ENCODE data around the gene GUCY1B1. TPM values are rescaled to one million over a fixed set of nuclear protein-coding genes. Genes with fewer than 3 reads are reported as not detected.

Gene GUCY1B1
- total and polyA plus RNA-seq, 9 of the 15 experiments (the other 6 are each of a cell fraction or from before 2014, with no cell fraction given), result not detected

- TF ChIP-seq, protein P1, sequence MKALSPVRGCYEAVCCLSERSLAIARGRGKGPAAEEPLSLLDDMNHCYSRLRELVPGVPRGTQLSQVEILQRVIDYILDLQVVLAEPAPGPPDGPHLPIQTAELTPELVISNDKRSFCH (CRISPR knock-in tag; IDR thresholded peaks at IDR 0.05), result no peak
- TF ChIP-seq, protein P1 (tag; IDR thresholded peaks at IDR 0.05), result no peak
- TF ChIP-seq MAFG (tag; conservative IDR thresholded peaks at IDR 0.05), result no peak
Observed at GRCh38 chr4:155780775-155781174, 22.0 kb downstream of the GUCY1B1 start (continued).

DNA sequence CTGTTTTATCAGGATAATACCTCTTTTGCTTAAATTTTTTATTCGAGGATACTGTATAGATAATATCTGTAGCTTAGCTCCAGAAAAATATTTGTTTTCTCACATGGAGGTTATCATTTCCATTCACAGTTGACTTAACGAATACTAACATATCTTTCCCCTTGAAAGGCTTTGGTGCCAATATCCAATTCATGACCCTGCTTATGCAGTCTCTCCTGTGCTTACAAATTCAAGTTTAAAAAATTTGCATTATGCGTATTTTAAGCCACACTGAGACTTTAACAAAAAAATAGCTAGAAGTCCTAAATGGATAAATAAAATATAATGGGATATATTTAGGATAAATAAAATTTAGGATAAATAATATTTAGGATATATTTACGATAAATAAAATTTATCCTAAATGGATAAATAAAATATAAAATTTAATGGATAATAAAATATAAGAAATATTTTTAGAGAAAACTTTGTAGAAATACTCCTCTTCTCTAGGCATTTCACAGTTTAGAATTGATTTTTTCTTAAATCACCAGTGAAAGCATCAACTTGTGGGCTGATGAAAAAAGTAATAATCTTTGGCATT lies 22.5 kb downstream of the GUCY1B1 start:
- DNase-seq (ENCODE audit: extremely low read depth in 1 of 4, low spot score in 3 of 4) (no peak), FAIRE-seq (no peak), ATAC-seq (no peak)
- ChIA-PET POLR2A (interaction anchor here (0.5 kb wide), 1 partner anchor 16 kb away, joined by 3 read pairs; no protein-coding TSS in a partner anchor), CTCF (ENCODE audit: low intra/inter-chr PET ratio) (no interaction called here)
- intact Hi-C loops (cut with micrococcal nuclease) (no loop called here), in situ Hi-C loops (cut with MboI) (no loop called here)
- no peaks in the 10 kb centered on the region for H3K4me1 ChIP-seq (replicated peaks in 1 of 2; ENCODE audit: control insufficient read depth in 2 of 2, insufficient read depth in 2 of 2, low read length in 2 of 2)
- H3K9me3 ChIP-seq (replicated peaks; ENCODE audit: control insufficient read depth, insufficient read depth, low read depth, low read length), result no peaks in the 10 kb centered on the region
- no peak overlapping the region for H3K27ac ChIP-seq (ENCODE audit: extremely low read depth, low read depth, low read length)
- H2AFZ ChIP-seq (ENCODE audit: low read depth, low read length), result no peak overlapping the region
- WGBS (ENCODE audit: insufficient coverage, low coverage, missing lambda C conversion rate), result 1% methylated on average over 4 of the region's 4 CpGs
- H3K4me2 ChIP-seq (ENCODE audit: insufficient read depth, low read length), result no peak overlapping the region
- no peaks in the 10 kb centered on the region for H3K36me3 ChIP-seq (ENCODE audit: control insufficient read depth, insufficient read depth, low read length)
- H3K9me1 ChIP-seq (ENCODE audit: control insufficient read depth, insufficient read depth, low read length), result no peaks in the 10 kb centered on the region
- H3K27me3 ChIP-seq (ENCODE audit: control insufficient read depth in 2 of 2, insufficient read depth in 2 of 2, low read length in 2 of 2), result no peaks in the 10 kb centered on the region
- H3K4me3 ChIP-seq, result no peak overlapping the region
- H3K9ac ChIP-seq (ENCODE audit: insufficient read depth in 1 of 2, low read depth in 2 of 2, low read length in 2 of 2), result no peak overlapping the region
- TF ChIP-seq CTBP1 (IDR thresholded peaks at IDR 0.05; ENCODE audit: borderline replicate concordance), result no peak
- no peak for TF ChIP-seq ZNF785 (CRISPR knock-in tag; IDR thresholded peaks at IDR 0.05)
- no peak for TF ChIP-seq CBFA2T3 (IDR thresholded peaks at IDR 0.05)
- no peak for TF ChIP-seq BMI1 (IDR thresholded peaks at IDR 0.05; ENCODE audit: low read length)
- no peak for TF ChIP-seq FOXP1 (CRISPR knock-in tag; IDR thresholded peaks at IDR 0.05)
- TF ChIP-seq, protein P2, sequence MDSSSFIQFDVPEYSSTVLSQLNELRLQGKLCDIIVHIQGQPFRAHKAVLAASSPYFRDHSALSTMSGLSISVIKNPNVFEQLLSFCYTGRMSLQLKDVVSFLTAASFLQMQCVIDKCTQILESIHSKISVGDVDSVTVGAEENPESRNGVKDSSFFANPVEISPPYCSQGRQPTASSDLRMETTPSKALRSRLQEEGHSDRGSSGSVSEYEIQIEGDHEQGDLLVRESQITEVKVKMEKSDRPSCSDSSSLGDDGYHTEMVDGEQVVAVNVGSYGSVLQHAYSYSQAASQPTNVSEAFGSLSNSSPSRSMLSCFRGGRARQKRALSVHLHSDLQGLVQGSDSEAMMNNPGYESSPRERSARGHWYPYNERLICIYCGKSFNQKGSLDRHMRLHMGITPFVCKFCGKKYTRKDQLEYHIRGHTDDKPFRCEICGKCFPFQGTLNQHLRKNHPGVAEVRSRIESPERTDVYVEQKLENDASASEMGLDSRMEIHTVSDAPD (CRISPR knock-in tag; IDR thresholded peaks at IDR 0.05), result no peak
- no peak for TF ChIP-seq CREB1 (IDR thresholded peaks at IDR 0.05)
- TF ChIP-seq CREB1 (CRISPR knock-in tag; IDR thresholded peaks at IDR 0.05), result no peak
- TF ChIP-seq NRF1 (conservative IDR thresholded peaks at IDR 0.05 in 1 of 2, IDR thresholded peaks at IDR 0.05 in 1 of 2), result no peak
- TF ChIP-seq HMGN3 (IDR thresholded peaks at IDR 0.05; ENCODE audit: borderline replicate concordance, extremely low read depth, insufficient read length, low read depth, low read length), result no peak
- no peak for TF ChIP-seq ZC3H4 (CRISPR knock-in tag; IDR thresholded peaks at IDR 0.05; ENCODE audit: borderline replicate concordance)
- TF ChIP-seq THAP7 (CRISPR knock-in tag; IDR thresholded peaks at IDR 0.05), result no peak
- no peak for TF ChIP-seq ZFX (CRISPR knock-in tag; IDR thresholded peaks at IDR 0.05)
- TF ChIP-seq YBX1 (IDR thresholded peaks at IDR 0.05), result no peak
- TF ChIP-seq GTF2F1 (IDR thresholded peaks at IDR 0.05; ENCODE audit: low read depth, low read length), result no peak
- no peak for TF ChIP-seq NFATC3 (IDR thresholded peaks at IDR 0.05)
- TF ChIP-seq HDAC1 (IDR thresholded peaks at IDR 0.05), result no peak
- no TSS peak for BruUV-seq (replicated peaks)
- no peaks in the 10 kb centered on the region for H4K20me1 ChIP-seq (replicated peaks; ENCODE audit: control insufficient read depth, insufficient read depth, low read length)
- no peaks in the 10 kb centered on the region for H3K79me2 ChIP-seq (ENCODE audit: control insufficient read depth, insufficient read depth, low read length)
